ENCODE results near the gene HES3. TPM values are rescaled to one million over a fixed set of nuclear protein-coding genes. Genes with fewer than 3 reads are reported as not detected.

The HES3 gene
- total and polyA plus RNA-seq, 2 donors (not counting 1 experiment from before 2014, with no cell fraction given): not detected

DNA sequence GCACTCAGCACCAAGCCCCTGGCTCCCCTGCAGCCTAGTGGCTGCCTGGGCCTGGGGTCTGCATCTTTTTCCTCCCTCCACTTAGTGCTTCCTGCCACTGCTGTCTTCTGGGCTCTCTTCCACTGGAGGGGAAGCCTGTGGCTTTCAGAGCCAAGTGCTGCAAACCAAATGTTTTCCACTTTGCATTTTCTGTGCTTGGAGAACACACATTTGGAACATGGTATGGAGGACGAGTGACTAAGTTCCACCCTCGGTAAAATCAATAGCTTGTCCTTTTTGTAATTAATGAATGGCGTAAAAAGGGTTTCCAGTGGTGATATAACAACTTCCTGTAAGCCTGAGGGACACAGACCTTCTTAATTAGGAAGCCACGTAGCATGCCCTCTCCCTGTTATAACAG, 27.0 kb downstream of the HES3 start:
- no peaks in the 10 kb centered on the region for H3K27me3 Mint-ChIP-seq
- 100% methylated on average over 1 of the region's 4 CpGs for WGBS (ENCODE audit: insufficient coverage)
- H4K20me1 ChIP-seq (ENCODE audit: control insufficient read depth, insufficient read depth, low read length, poor library complexity, severe bottlenecking): no peaks in the 10 kb centered on the region
- no peak for TF ChIP-seq EZH2 (IDR thresholded peaks at IDR 0.05; ENCODE audit: borderline replicate concordance, insufficient read depth, low read depth, low read length, poor library complexity, severe bottlenecking)
- TF ChIP-seq, protein P1, sequence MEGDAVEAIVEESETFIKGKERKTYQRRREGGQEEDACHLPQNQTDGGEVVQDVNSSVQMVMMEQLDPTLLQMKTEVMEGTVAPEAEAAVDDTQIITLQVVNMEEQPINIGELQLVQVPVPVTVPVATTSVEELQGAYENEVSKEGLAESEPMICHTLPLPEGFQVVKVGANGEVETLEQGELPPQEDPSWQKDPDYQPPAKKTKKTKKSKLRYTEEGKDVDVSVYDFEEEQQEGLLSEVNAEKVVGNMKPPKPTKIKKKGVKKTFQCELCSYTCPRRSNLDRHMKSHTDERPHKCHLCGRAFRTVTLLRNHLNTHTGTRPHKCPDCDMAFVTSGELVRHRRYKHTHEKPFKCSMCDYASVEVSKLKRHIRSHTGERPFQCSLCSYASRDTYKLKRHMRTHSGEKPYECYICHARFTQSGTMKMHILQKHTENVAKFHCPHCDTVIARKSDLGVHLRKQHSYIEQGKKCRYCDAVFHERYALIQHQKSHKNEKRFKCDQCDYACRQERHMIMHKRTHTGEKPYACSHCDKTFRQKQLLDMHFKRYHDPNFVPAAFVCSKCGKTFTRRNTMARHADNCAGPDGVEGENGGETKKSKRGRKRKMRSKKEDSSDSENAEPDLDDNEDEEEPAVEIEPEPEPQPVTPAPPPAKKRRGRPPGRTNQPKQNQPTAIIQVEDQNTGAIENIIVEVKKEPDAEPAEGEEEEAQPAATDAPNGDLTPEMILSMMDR (IDR thresholded peaks at IDR 0.05): no peak
- no peak overlapping the region for H3K27ac Mint-ChIP-seq
- intact Hi-C loops (cut with micrococcal nuclease): no loop called here
- H3K79me2 ChIP-seq (ENCODE audit: control insufficient read depth, insufficient read depth, low read length): no peaks in the 10 kb centered on the region
- H3K27me3 ChIP-seq (replicated peaks in 1 of 4; ENCODE audit: control extremely low read depth in 1 of 4, control insufficient read depth in 3 of 4, insufficient read depth in 4 of 4, low read length in 3 of 4): no peaks in the 10 kb centered on the region
- ATAC-seq (ENCODE audit: low read depth) (no peak), DNase-seq (no peak)
- CTCF ChIA-PET: no interaction called here
- no peaks in the 10 kb centered on the region for H3K36me3 ChIP-seq (replicated peaks in 1 of 2; ENCODE audit: control extremely low read depth in 1 of 2, control insufficient read depth in 1 of 2, extremely low read depth in 1 of 2, insufficient read depth in 2 of 2, low read length in 1 of 2)
- no peaks in the 10 kb centered on the region for H3K4me1 ChIP-seq (ENCODE audit: control insufficient read depth in 2 of 2, insufficient read depth in 2 of 2, low read length in 2 of 2)
- H3K4me1 Mint-ChIP-seq: no peaks in the 10 kb centered on the region
- H2AFZ ChIP-seq (ENCODE audit: insufficient read depth, low read depth, low read length, poor library complexity, severe bottlenecking): no peak overlapping the region
- H3K4me2 ChIP-seq (replicated peaks; ENCODE audit: low read depth, low read length, poor library complexity, severe bottlenecking): no peak overlapping the region
- no peak overlapping the region for H3K4me3 Mint-ChIP-seq
- no peak overlapping the region for H3K4me3 ChIP-seq (ENCODE audit: control extremely low read depth in 1 of 5, extremely low read depth in 1 of 5, insufficient read depth in 1 of 5, low read depth in 2 of 5, low read length in 4 of 5)
- H3K9me3 ChIP-seq (ENCODE audit: control extremely low read depth in 1 of 3, control insufficient read depth in 2 of 3, insufficient read depth in 1 of 3, low read length in 2 of 3): no peaks in the 10 kb centered on the region
- H3K9ac ChIP-seq (ENCODE audit: low read length): no peak overlapping the region
- POLR2A ChIA-PET: interaction anchor here (0.6 kb wide), 1 partner anchor 27 kb away, joined by 5 read pairs; the partner anchor contains the start of gene HES3
- H3K9me3 Mint-ChIP-seq (ENCODE audit: insufficient read depth): no peaks in the 10 kb centered on the region
- H3K27ac ChIP-seq (ENCODE audit: low read length in 2 of 2): no peak overlapping the region

DNA sequence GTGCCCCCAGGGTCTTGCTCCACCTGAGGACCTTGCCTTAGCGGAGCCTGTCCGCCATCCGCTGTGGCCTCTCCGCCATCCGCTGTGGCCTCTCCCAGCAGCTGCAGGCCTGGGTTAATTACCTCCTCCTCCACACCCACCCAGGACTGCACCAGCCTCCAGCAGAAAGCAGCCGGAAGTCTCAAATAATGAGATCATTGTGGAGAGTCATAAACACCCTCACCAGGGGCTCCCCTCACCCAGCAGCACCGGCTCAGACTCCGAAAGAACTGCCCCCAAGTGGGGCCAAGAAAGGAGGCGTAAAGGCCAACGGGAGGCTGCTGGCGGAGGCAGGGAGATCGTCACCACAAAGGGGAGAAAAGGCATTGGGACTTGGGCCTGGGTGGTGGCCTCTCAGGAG, 27.6 kb downstream of the HES3 start:
- H3K27ac Mint-ChIP-seq: no peak overlapping the region
- no peaks in the 10 kb centered on the region for H3K79me2 ChIP-seq (ENCODE audit: control insufficient read depth, insufficient read depth, low read length)
- H4K20me1 ChIP-seq (ENCODE audit: control insufficient read depth, insufficient read depth, low read length, poor library complexity, severe bottlenecking): no peaks in the 10 kb centered on the region
- no peaks in the 10 kb centered on the region for H3K27me3 Mint-ChIP-seq
- H3K36me3 ChIP-seq (replicated peaks in 1 of 2; ENCODE audit: control extremely low read depth in 1 of 2, control insufficient read depth in 1 of 2, extremely low read depth in 1 of 2, insufficient read depth in 2 of 2, low read length in 1 of 2): no peaks in the 10 kb centered on the region
- intact Hi-C loops (cut with micrococcal nuclease): no loop called here
- no peak overlapping the region for H2AFZ ChIP-seq (ENCODE audit: insufficient read depth, low read depth, low read length, poor library complexity, severe bottlenecking)
- TF ChIP-seq, protein P1 (IDR thresholded peaks at IDR 0.05): no peak
- no peak overlapping the region for H3K4me3 ChIP-seq (ENCODE audit: control extremely low read depth in 1 of 5, extremely low read depth in 1 of 5, insufficient read depth in 1 of 5, low read depth in 2 of 5, low read length in 4 of 5)
- ChIA-PET POLR2A (no interaction called here), CTCF (no interaction called here)
- no peak for DNase-seq
- H3K4me1 Mint-ChIP-seq: no peaks in the 10 kb centered on the region
- H3K27me3 ChIP-seq (replicated peaks in 1 of 4; ENCODE audit: control extremely low read depth in 1 of 4, control insufficient read depth in 3 of 4, insufficient read depth in 4 of 4, low read length in 3 of 4): no peaks in the 10 kb centered on the region
- H3K4me2 ChIP-seq (replicated peaks; ENCODE audit: low read depth, low read length, poor library complexity, severe bottlenecking): no peak overlapping the region
- no peak overlapping the region for H3K4me3 Mint-ChIP-seq
- 95% methylated on average over 12 of the region's 12 CpGs for WGBS (ENCODE audit: insufficient coverage)
- no peak overlapping the region for H3K27ac ChIP-seq (ENCODE audit: low read length in 2 of 2)
- H3K9ac ChIP-seq (ENCODE audit: low read length): no peak overlapping the region
- no peaks in the 10 kb centered on the region for H3K9me3 ChIP-seq (ENCODE audit: control extremely low read depth in 1 of 3, control insufficient read depth in 2 of 3, insufficient read depth in 1 of 3, low read length in 2 of 3)
- ATAC-seq (ENCODE audit: low read depth): no peak
- no peaks in the 10 kb centered on the region for H3K4me1 ChIP-seq (ENCODE audit: control insufficient read depth in 2 of 2, insufficient read depth in 2 of 2, low read length in 2 of 2)
- H3K9me3 Mint-ChIP-seq (ENCODE audit: insufficient read depth): no peaks in the 10 kb centered on the region
